Measurements from ENCODE around the gene EREG.

GRCh38 chr4:74428276-74428675 is 63.3 kb downstream of the EREG start:
- TF ChIP-seq CTCF (IDR thresholded peaks at IDR 0.05 in 8 of 11, conservative IDR thresholded peaks at IDR 0.05 in 3 of 11) (no peak), POLR2A (IDR thresholded peaks at IDR 0.05) (no peak)

Data from spleen (tissue), 7 donors.